Measurements from ENCODE around the gene FNDC3B.

DNA sequence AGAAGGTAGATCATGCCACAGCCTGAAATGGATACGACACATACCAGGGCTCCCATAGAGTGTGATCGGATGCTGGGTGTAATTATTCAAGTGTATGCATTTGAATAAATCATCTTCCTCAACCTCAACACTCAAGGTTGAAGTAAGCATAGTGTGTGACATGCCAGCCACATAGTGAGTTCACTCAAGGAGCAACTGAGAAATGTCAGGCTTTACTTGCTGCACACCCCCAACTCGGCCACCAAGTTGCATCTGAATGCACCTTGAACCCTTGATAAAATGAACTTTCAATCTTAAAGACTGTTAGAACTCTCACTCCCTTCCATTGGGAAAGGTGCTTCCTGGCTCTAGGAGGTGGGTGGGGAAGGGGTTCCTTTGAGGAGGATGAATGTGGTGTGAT is 287.6 kb downstream of the FNDC3B start:
- TF ChIP-seq, protein P1, sequence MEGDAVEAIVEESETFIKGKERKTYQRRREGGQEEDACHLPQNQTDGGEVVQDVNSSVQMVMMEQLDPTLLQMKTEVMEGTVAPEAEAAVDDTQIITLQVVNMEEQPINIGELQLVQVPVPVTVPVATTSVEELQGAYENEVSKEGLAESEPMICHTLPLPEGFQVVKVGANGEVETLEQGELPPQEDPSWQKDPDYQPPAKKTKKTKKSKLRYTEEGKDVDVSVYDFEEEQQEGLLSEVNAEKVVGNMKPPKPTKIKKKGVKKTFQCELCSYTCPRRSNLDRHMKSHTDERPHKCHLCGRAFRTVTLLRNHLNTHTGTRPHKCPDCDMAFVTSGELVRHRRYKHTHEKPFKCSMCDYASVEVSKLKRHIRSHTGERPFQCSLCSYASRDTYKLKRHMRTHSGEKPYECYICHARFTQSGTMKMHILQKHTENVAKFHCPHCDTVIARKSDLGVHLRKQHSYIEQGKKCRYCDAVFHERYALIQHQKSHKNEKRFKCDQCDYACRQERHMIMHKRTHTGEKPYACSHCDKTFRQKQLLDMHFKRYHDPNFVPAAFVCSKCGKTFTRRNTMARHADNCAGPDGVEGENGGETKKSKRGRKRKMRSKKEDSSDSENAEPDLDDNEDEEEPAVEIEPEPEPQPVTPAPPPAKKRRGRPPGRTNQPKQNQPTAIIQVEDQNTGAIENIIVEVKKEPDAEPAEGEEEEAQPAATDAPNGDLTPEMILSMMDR (IDR thresholded peaks at IDR 0.05; ENCODE audit: low read length), result no peak
- no peak for TF ChIP-seq EZH2 (IDR thresholded peaks at IDR 0.05; ENCODE audit: borderline replicate concordance, low read length)

Measured in OCI-LY1 (cell line).